Subcutaneous adipose tissue (tissue), 4 donors: ENCODE data around the gene DYNC1I1. TPM values are rescaled to one million over a fixed set of nuclear protein-coding genes. Genes with fewer than 3 reads are reported as not detected.

ENCODE experiments used
- CTCF ChIP-seq: fragments of 450-650 bp; IDR thresholded peaks from one replicate; pipeline ENCODE4 v1.5.1; 2016; ENCODE audit warnings: low read depth, mild to moderate bottlenecking, control low read depth, antibody characterized with exemption, moderate library complexity
- total RNA-seq, 4 donors: library from RNA; depleted of rRNA; stranded (reverse); fragments of >200 nt; gene quantifications; one replicate each; pipeline ENCODE4 v1.1.0, GENCODE V29; 2016

The DYNC1I1 gene
- total RNA-seq, 4 donors from 2014 or later, result 4.5 to 8.1 (median 5.1) TPM

GRCh38 chr7:95861041-95861440 lies 88.7 kb downstream of the DYNC1I1 start:
- no peak for TF ChIP-seq CTCF

- no peak for TF ChIP-seq CTCF
These were observed 91.3 kb downstream of the DYNC1I1 start for GRCh38 chr7:95863623-95864022.

DNA sequence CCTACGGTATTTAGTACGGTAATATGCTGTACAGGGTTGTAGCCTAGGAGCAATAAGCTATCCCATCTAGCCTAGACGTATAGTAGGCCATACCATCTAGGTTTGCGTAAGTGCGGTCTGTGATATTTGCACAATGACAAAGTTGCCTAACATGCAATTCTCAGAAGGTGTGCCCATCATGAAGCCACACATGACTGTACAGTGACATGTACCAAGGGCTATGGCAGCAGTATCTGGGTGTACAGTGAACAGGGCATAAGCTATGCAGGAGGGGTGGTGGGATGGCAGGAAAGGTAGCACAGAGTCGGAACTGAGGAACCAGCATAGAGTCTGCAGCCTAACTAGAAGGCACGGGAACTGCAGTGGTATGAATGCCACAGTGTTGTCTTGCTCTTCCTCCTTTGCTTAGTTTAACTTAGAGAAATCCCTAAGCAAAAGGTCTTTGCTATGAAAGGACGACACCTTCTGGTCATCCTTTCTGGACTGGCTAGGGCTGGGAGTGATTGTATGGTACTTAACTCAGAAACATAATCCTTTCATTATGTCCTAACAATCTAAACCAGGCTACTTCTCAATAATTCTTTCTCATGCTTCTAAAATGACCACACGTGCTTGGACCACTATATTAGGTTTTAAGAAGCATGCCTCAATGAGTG lies 93.5 kb downstream of the DYNC1I1 start:
- TF ChIP-seq CTCF, result no peak

GRCh38 chr7:95867309-95867708 lies 95.0 kb downstream of the DYNC1I1 start:
- TF ChIP-seq CTCF, result no peak

DNA sequence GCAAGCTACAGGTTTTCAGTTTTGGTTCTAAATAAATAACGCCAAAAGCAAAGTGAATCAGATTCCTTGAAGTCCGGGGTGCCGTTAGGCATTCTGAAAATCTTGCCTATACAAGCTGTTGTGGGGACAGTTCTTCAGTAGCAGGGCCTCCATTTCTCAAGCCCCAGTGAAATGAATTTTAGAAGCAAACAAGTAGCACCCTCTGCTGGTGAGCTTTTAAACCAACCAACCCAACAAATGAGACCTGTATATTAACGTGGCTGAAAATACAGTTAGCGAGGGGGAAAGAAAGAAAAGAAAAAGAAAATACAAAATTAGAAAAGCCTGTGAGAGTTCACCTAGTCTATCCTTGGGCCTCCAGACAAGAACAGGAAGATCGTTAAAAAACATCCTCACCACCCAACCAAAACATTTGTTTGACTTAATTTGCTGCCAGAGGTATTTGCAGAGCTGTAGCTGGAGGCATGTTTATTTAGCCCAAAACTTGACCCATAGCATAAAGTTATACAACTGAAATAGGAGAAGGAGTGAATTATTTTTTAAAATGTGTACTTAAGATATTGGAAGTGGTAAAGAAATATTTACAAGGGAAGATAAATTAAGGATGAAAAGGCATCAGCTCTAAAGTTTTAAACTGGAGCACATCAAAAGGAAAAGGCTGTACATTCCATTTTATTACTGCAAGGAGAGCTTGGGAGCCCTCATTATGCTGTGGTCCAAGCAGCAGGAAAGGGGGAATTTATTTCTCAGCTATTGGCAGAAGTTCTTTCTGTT lies 98.9 kb downstream of the DYNC1I1 start:
- TF ChIP-seq CTCF, result no peak

- TF ChIP-seq CTCF, result no peak
These were observed 99.5 kb downstream of the DYNC1I1 start for GRCh38 chr7:95871896-95872295.

DNA sequence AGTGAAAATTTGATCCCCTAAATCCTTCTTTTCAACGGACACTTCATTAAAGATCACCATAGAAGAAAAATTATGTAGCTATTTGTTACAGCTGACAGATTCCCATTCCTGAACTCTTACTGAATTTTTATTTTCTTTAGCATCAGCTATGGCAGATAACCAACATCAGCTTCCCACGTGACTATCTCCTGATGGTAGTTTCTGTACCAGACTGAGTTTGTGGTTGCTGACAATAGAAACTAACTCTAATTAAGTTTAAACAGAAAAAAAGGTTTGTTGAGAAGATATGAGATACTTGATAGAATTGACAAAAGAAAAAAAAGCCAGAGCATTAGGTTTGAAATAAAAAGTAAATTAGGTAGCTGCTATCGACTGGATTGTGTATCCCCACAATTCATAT lies 101.8 kb downstream of the DYNC1I1 start:
- TF ChIP-seq CTCF, result no peak
